Activated gamma-delta T cell treated with anti-CD3 and anti-CD28 coated beads, Interleukin-2, amount 50 U/mL, for 16 hours (primary cell): ENCODE measurements around the gene ABCC1.
"Not testable (repeated sequence)": the region's sequence is repeated elsewhere in the genome, so short reads cannot be mapped to it uniquely, and the experiment has no call there.

Experiments used
- DNase-seq: peaks from one replicate; pipeline ENCODE4 v3.0.0-alpha.2; 2020; ENCODE audit warnings: low read depth

ABCC1 gene

GRCh38 chr16:16161319-16161718, 211.9 kb downstream of the ABCC1 start:
- DNase-seq, result no peak

DNA sequence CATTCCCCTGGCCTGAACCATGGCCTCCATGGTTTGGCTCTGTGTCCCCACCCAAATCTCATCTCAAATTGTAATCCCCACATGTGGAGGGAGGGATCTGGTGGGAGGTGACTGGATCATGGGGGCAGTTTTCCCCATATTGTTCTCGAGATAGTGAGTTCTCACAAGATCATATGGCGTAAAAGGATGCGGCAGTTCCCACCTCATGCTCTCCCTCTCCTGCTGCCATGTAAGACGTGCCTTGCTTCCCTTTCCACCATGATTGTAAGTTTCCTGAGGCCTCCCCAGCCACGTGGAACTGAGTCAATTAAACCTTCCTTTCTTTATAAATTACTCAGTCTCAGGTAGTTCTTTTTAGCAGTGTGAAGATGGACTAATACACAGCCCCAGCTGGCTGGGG, 212.4 kb downstream of the ABCC1 start:
- DNase-seq, result not testable (repeated sequence)

- no peak for DNase-seq
Observed at GRCh38 chr16:16162591-16162990, 213.2 kb downstream of the ABCC1 start.

GRCh38 chr16:16163109-16163508, 213.7 kb downstream of the ABCC1 start:
- DNase-seq, result no peak

- no peak for DNase-seq
Observed at GRCh38 chr16:16163571-16163970, 214.2 kb downstream of the ABCC1 start.

DNA sequence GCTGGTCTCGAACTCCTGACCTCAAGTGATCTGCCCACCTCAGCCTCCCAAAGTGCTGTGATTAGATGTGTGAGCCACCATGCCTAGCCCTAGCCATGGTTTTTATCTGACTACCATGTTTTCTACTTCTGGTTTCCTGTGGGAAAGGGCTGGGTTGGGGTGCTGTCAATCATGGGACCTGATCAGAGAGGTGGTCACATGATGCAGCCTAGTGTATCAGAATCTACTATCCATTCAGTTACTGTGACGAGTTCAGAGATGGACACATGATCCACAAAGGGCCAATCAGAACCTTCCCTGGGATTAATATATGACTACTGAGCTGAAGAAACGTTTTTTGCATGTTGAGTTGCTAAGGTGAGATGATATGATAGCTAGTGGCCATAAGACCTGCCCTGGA, 214.8 kb downstream of the ABCC1 start:
- no peak for DNase-seq

GRCh38 chr16:16166085-16166484, 216.7 kb downstream of the ABCC1 start:
- DNase-seq, result no peak

GRCh38 chr16:16166949-16167348, 217.5 kb downstream of the ABCC1 start:
- no peak for DNase-seq

GRCh38 chr16:16167927-16168326, 218.5 kb downstream of the ABCC1 start:
- no peak for DNase-seq

- DNase-seq, result no peak
Observed at GRCh38 chr16:16168431-16168830, 219.0 kb downstream of the ABCC1 start.

- no peak for DNase-seq
Observed at GRCh38 chr16:16169615-16170014, 220.2 kb downstream of the ABCC1 start.

DNA sequence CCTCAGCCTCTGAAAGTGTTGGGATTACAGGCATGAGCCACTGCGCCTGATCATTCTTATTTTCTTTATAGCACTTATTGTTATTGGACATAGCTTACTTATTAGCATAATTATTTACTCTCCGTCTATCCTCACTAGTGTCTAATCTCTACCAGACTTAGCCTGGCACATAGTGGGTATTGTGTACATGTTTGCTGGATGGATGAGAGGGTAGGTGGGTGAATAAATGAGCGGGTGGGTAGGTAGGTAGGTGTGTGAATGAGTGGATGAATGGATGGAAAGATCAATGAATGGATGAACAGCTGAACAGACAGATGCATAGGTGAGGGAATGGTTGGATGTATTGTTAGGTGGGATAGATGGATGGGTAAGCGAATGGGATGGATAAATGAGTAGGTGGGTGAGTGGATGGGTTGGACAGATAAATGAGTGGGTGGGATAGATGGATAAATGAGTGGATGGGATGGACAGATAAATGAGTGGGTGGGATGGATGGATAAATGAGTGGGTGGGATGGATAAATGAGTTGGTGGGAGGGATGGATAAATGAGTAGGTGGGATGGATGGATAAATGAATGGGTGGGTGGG, 222.0 kb downstream of the ABCC1 start:
- no peak for DNase-seq

DNA sequence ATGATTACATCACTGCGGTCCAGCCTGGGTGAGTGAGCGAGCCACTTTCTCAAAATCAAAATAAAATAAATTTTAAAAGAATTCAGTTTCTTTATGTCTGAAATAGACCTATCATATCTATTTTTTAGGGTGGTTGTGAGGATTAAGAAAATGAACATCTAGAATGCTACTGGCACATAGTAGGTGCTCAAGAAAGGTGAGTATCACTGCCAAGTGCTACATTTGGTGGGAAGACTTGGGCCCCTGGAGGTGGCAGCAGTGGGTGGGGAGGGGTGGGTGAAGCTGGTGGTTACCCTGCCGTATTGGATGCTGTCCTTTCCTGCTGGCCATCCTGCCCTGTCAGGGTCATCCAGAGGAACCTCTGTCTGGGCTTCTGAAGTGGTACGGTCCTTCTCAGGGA, 223.6 kb downstream of the ABCC1 start:
- DNase-seq, result no peak

- DNase-seq, result no peak
Observed at GRCh38 chr16:16175296-16175695, 225.9 kb downstream of the ABCC1 start.

DNA sequence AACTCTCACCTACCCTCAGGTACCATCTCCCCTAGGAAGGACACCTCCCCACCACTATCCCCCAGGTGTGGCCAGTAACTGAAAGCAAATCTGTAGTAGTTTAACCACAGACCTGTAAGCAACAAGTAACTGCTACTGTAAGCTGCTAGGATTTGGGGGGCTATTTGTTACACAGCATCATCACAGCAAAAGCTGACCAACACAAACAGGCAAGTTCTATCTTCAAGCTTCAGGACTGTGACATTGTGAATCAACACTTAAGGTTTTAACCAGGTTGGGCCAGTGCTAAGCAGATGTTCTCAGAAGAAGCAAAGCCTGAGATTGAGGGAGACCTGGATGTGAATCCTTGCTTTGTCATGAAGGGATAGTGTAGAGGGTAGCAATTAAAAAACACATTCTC, 226.9 kb downstream of the ABCC1 start:
- DNase-seq, result no peak

- DNase-seq, result no peak
Observed at GRCh38 chr16:16178455-16179162, 229.2 kb downstream of the ABCC1 start.

DNA sequence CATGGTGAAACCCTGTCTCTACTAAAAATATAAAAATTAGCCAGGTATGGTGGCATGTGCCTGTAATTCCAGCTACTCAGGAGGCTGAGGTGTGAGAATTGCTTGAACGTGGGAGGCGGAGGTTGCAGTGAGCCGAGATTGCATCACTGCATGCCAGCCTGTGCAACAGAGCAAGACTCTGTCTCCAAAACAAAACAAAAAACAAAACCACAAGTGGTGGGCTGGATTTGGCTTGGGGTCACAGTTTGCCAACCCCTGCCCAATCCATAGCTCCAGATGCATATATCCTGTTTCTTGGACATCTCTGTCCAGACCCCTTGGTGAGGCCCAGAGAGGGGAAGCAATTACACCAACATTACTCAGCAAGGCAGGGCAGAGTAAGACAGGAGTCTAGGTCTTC, 232.3 kb downstream of the ABCC1 start:
- DNase-seq, result not testable (repeated sequence)

GRCh38 chr16:16182918-16183317, 233.5 kb downstream of the ABCC1 start:
- DNase-seq, result no peak

DNA sequence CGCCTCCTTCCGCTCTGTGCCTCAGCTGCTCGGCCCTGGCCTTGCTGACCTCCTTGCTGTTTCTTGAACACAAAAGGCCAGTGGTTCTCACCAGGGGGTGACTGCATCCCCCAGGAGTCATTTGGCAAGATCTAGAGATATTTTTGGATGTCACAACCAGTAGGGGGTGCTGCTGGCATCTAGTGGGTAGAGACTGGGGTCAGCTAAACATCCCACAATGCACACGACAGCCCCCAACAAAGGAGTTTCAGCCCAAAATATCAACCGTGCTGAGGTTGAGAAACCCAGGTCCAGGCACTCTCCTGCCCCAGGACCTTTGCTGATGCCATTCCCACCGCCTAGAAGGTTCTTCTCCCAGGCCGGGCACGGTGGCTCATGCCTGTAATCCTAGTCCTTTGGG, 234.1 kb downstream of the ABCC1 start:
- DNase-seq, result no peak

GRCh38 chr16:16184594-16184993, 235.2 kb downstream of the ABCC1 start:
- DNase-seq, result no peak

DNA sequence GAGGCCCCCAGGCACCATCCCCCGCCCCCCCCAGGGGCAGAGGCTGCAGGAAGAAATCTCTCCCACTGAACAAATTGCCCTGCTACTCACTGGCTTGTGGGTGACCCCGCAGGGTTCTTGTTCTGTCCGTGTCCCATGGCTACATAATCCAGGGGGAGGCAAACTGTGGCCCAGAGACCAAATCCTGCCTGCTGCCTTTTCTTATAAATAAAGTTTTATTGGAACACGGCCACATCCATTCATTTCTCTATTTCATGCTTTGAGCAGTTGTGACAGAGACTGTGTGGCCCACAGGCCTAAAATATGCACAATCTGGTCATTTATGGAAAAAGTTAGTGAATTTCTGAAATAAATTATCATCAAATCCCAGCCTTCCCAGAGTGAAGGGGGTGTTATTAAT, 235.7 kb downstream of the ABCC1 start:
- DNase-seq, result no peak

- DNase-seq, result no peak
Observed at GRCh38 chr16:16186820-16187219, 237.4 kb downstream of the ABCC1 start.

DNA sequence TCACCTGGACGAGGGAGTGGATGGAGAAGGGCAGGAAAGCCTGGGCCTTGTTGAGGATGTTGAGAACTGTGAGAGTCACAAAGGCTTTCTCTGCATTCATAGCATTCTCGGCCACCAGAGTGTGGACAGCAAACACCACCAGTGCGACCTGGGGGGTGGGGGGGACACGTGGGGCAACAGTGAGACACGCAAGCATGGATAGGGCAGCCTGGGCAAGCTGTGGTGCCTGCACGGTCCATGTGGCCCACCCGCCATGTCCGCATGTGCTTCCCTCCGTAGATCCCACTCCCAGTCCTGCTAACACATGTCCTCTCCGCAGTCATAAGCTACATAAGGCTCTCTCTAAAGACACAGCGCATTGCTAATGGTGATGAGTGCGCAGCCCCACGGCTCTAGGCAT, 239.4 kb downstream of the ABCC1 start:
- DNase-seq, result no peak

GRCh38 chr16:16189842-16190241, 240.4 kb downstream of the ABCC1 start:
- DNase-seq, result no peak
